CD4-positive, alpha-beta T cell (primary cell): ENCODE measurements around the gene GFOD2. TPM values are rescaled to one million over a fixed set of nuclear protein-coding genes. Genes with fewer than 3 reads are reported as not detected.

Source experiments
- ATAC-seq: fragments of 200-7000 bp; cut with Tn5 transposase; one replicate; pipeline ENCODE4 v1.10.0; 2022; ENCODE audit warnings: mild to moderate bottlenecking; ENCODE audit not compliant: poor library complexity
- CTCF ChIA-PET: fragments of 350-600 bp; sonication (Branson Sonifier 250); formaldehyde crosslinking; loops from one replicate; lab custom pipeline; 2021; ENCODE audit warnings: antibody characterized with exemption, inconsistent platforms; lab: Charles Lee
- POLR2A ChIA-PET: fragments of 350-600 bp; sonication (Branson Sonifier 250); formaldehyde crosslinking; loops from one replicate; lab custom pipeline; 2021; ENCODE audit warnings: antibody characterized with exemption, inconsistent platforms; lab: Charles Lee
- DNase-seq, 14 experiments: peaks; one replicate each; pipeline ENCODE4 v3.0.0-alpha.2; 2013 to 2020; ENCODE audit warnings: mixed read lengths in 2 of 14
- H3K27ac ChIP-seq, 2 donors: one replicate each; pipeline versions ENCODE4 v1.5.1 to v1.7.0; 2013; ENCODE audit warnings: low read length in 2 of 2, low read depth in 1 of 2, mild to moderate bottlenecking in 1 of 2
- H3K27me3 ChIP-seq, 2 experiments: 1 replicate in 1 of 2; 2 replicates in 1 of 2; pipeline versions ENCODE4 v1.6.1 to v1.7.0; 2013; ENCODE audit warnings: low read length in 2 of 2, control low read depth in 1 of 2, mild to moderate bottlenecking in 1 of 2, moderate library complexity in 1 of 2; ENCODE audit not compliant: insufficient read depth in 2 of 2, control insufficient read depth in 1 of 2
- H3K36me3 ChIP-seq: one replicate; pipeline ENCODE4 v1.6.1; 2013; ENCODE audit warnings: low read length, control low read depth; ENCODE audit not compliant: insufficient read depth
- H3K4me1 ChIP-seq: one replicate; pipeline ENCODE4 v1.6.1; 2013; ENCODE audit warnings: low read length, control low read depth; ENCODE audit not compliant: insufficient read depth
- H3K4me3 ChIP-seq: one replicate; pipeline ENCODE4 v1.5.1; 2013; ENCODE audit warnings: mild to moderate bottlenecking, low read length, moderate library complexity
- H3K9me3 ChIP-seq, 2 experiments: 1 replicate in 1 of 2; 2 replicates in 1 of 2; pipeline versions ENCODE4 v1.6.1 to v1.7.0; 2013; ENCODE audit warnings: low read length in 2 of 2, mild to moderate bottlenecking in 2 of 2, control low read depth in 1 of 2, moderate library complexity in 1 of 2; ENCODE audit not compliant: control insufficient read depth in 1 of 2, insufficient read depth in 1 of 2
- H3K27ac Mint-ChIP-seq: one replicate; pipeline ENCODE4 v1.8.0; 2020; ENCODE audit warnings: mixed read lengths
- H3K27me3 Mint-ChIP-seq: one replicate; pipeline ENCODE4 v1.8.0; 2021; ENCODE audit warnings: mixed read lengths
- H3K36me3 Mint-ChIP-seq: one replicate; pipeline ENCODE4 v1.8.0; 2021; ENCODE audit warnings: low read depth, mixed read lengths
- H3K4me1 Mint-ChIP-seq: one replicate; pipeline ENCODE4 v1.8.0; 2021; ENCODE audit warnings: low read depth, mixed read lengths
- H3K4me3 Mint-ChIP-seq: one replicate; pipeline ENCODE4 v1.8.0; 2020; ENCODE audit warnings: mild to moderate bottlenecking, mixed read lengths
- H3K9me3 Mint-ChIP-seq: one replicate; pipeline ENCODE4 v1.8.0; 2020; ENCODE audit warnings: mixed read lengths
- CTCF ChIP-seq: fragments of 200-600 bp; IDR thresholded peaks from one replicate; pipeline ENCODE4 v1.8.0; 2022; ENCODE audit warnings: antibody characterized with exemption, mild to moderate bottlenecking
- intact Hi-C, 2 experiments: fragments of 100-400 bp; cut with DNase I in 1 of 2; cut with micrococcal nuclease in 1 of 2; formaldehyde crosslinking; loops; one replicate each; pipeline versions ENCODE4 v1.15.1 to v1.9.0; 2023 to 2025; cut with DNase I, micrococcal nuclease
- total RNA-seq, 174 experiments: library from RNA in 2 of 174; stranded (reverse) in 2 of 174; gene quantifications; one replicate each; pipeline ENCODE4 v1.2.3 and lab custom pipeline; 2021 to 2026

GFOD2 gene
- total RNA-seq, 2 experiments from 2014 or later, result 2.8 to 3.7 TPM

GRCh38 chr16:67647681-67648080 is 71.4 kb downstream of the GFOD2 start:
- Histone ChIP-seq H3K9me3 (no peaks in the 10 kb centered on the region), H3K4me1 (peaks cover 42% of the 10 kb centered on the region), H3K27me3 (no peaks in the 10 kb centered on the region), H3K27ac (no peak overlapping the region), H3K36me3 (peaks cover 61% of the 10 kb centered on the region), H3K4me3 (no peak overlapping the region)
- H3K4me3 Mint-ChIP-seq, result no peak overlapping the region
- CTCF ChIA-PET, result no interaction called here
- H3K27me3 Mint-ChIP-seq, result no peaks in the 10 kb centered on the region
- H3K36me3 Mint-ChIP-seq, result peaks cover 52% of the 10 kb centered on the region
- H3K4me1 Mint-ChIP-seq, result peaks cover 12% of the 10 kb centered on the region
- ATAC-seq (no peak), DNase-seq (no peak)
- POLR2A ChIA-PET, result interaction anchor here (0.8 to 5.8 kb wide), 3 partner anchors 11 to 110 kb away, joined by 3 to 74 read pairs (median 4); partner anchors contain the start of gene ACD
- TF ChIP-seq CTCF, result no peak
- no peak overlapping the region for H3K27ac Mint-ChIP-seq
- intact Hi-C loops, result no loop called here
- no peaks in the 10 kb centered on the region for H3K9me3 Mint-ChIP-seq

- Histone ChIP-seq H3K9me3 (no peaks in the 10 kb centered on the region), H3K4me1 (peaks cover 42% of the 10 kb centered on the region), H3K36me3 (peaks cover 57% of the 10 kb centered on the region), H3K27me3 (no peaks in the 10 kb centered on the region), H3K27ac (peak overlapping the region; percentile 36 to 83), H3K4me3 (no peak overlapping the region)
- ATAC-seq (no peak), DNase-seq (peak in 1 of 14 experiments; percentile 24)
- H3K27ac Mint-ChIP-seq, result no peak overlapping the region
- no peaks in the 10 kb centered on the region for H3K9me3 Mint-ChIP-seq
- no peak overlapping the region for H3K4me3 Mint-ChIP-seq
- POLR2A ChIA-PET, result interaction anchor here (0.8 to 5.8 kb wide), 4 partner anchors 12 to 110 kb away, joined by 3 to 75 read pairs (median 39); partner anchors contain the start of genes ACD and CTCF
- peaks cover 12% of the 10 kb centered on the region for H3K4me1 Mint-ChIP-seq
- no peak for TF ChIP-seq CTCF
- no peaks in the 10 kb centered on the region for H3K27me3 Mint-ChIP-seq
- intact Hi-C loops, result no loop called here
- peaks cover 50% of the 10 kb centered on the region for H3K36me3 Mint-ChIP-seq
- CTCF ChIA-PET, result interaction anchor here (1.5 kb wide), 1 partner anchor 133 kb away, joined by 4 read pairs; no protein-coding TSS in a partner anchor
These were observed 71.9 kb downstream of the GFOD2 start for GRCh38 chr16:67647111-67647651.

- no peak for TF ChIP-seq CTCF
- Histone ChIP-seq H3K9me3 (no peaks in the 10 kb centered on the region), H3K36me3 (peaks cover 40% of the 10 kb centered on the region), H3K27me3 (no peaks in the 10 kb centered on the region), H3K27ac (peak overlapping the region; percentile 73 to 83), H3K4me3 (peak overlapping the region; percentile 65), H3K4me1 (peaks cover 39% of the 10 kb centered on the region)
- ChIA-PET POLR2A (interaction anchor here (0.5 to 5.8 kb wide), 23 partner anchors 11 to 338 kb away, joined by 3 to 90 read pairs (median 4); partner anchors contain the start of genes ACD, ATP6V0D1, C16orf86 and CTCF), CTCF (interaction anchor here (0.6 to 7.4 kb wide), 16 partner anchors 13 to 140 kb away, joined by 3 to 65 read pairs (median 6); partner anchors contain the start of genes CTCF and RIPOR1)
- intact Hi-C loops, result loop anchor here in 1 of 2 experiments (1.0 kb wide), 1 partner anchor 124 kb away; no protein-coding TSS in a partner anchor
- Mint-ChIP-seq H3K27me3 (no peaks in the 10 kb centered on the region), H3K4me3 (peak overlapping the region; percentile 87), H3K27ac (peak overlapping the region; percentile 87), H3K9me3 (no peaks in the 10 kb centered on the region), H3K36me3 (peaks cover 34% of the 10 kb centered on the region), H3K4me1 (peaks cover 8% of the 10 kb centered on the region)
- ATAC-seq (peak; percentile 15), DNase-seq (peak in 5 of 14 experiments; percentile 14 to 56 (median 45))
These were observed 73.6 kb downstream of the GFOD2 start for GRCh38 chr16:67645397-67646121.
